HUES64 (cell line): ENCODE results near the gene CAMK1G.

Experiments used
- H3K27ac ChIP-seq: 2 replicates; pipeline ENCODE4 v1.7.0; 2013; ENCODE audit warnings: low read depth, low read length, inconsistent platforms
- H3K27me3 ChIP-seq: 2 replicates; pipeline ENCODE4 v1.6.1; 2013; ENCODE audit warnings: mild to moderate bottlenecking, low read length; ENCODE audit not compliant: insufficient read depth
- H3K36me3 ChIP-seq: 2 replicates; pipeline ENCODE4 v1.6.1; 2013; ENCODE audit warnings: mild to moderate bottlenecking, low read length; ENCODE audit not compliant: insufficient read depth
- H3K4me1 ChIP-seq: 2 replicates; pipeline ENCODE4 v1.6.1; 2013; ENCODE audit warnings: mild to moderate bottlenecking, low read length, moderate library complexity; ENCODE audit not compliant: insufficient read depth
- H3K4me3 ChIP-seq: 2 replicates; pipeline ENCODE4 v1.5.1; 2013; ENCODE audit warnings: mild to moderate bottlenecking, low read length, moderate library complexity
- H3K9ac ChIP-seq: 2 replicates; pipeline ENCODE4 v1.6.1; 2013; ENCODE audit warnings: mild to moderate bottlenecking, low read depth, low read length
- H3K9me3 ChIP-seq: 2 replicates; pipeline ENCODE4 v1.6.1; 2013; ENCODE audit warnings: low read depth, low read length; ENCODE audit not compliant: insufficient read depth
- WGBS: fragments of 150-250, 120-280 bp; methylation state at CpG from one replicate; pipeline ENCODE4 v1.1.7; 2013; ENCODE audit warnings: missing lambda C conversion rate; 5-methylcytosine and 5-hydroxymethylcytosine counted together

The CAMK1G gene

GRCh38 chr1:209629621-209630382 lies 46.3 kb downstream of the CAMK1G start:
- WGBS: 92% methylated on average over 11 of the region's 11 CpGs
- no peaks in the 10 kb centered on the region for H3K27me3 ChIP-seq
- 0 out of 2 replicates have a peak overlapping the region, but pooled peaks have one; percentile 13 for H3K27ac ChIP-seq

DNA sequence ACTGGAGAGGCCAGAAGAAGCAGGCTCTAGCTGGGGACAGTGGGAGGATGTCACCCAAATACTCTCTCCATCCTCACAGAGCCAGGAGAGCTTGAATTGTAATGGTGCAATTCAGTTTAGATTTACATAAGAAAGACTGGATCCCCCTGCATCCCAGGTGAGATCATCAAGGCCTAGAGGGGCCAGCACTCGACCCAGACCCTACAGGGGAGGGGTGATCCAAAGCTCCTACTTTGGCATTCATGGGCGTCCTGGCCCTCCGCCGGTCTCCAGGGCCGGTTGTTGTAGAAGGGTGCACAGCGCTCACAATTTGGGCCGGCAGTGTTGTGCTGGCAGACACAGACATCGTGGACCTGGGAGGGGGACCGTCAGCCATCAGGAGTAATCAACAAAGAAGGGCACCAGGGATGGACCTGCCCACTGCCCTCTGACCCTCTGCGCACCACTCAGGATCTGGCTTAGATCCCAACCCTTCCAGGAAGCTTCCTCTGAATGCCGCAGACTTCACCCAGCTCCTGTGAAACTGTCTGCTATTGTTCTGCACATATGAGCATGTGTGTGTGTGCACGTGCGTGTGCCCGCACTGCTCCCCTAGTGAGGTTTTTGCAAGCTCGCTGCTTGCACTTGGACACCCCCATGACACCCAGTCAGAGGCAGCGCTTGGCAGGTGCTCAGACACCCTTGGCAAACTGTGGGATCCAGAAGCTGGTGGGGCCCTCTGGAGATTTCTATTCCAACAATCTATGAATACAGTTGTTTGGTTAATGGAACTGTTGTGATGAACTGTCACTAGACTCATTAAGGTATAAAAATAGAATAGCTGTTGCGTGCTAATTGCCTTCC lies 47.1 kb downstream of the CAMK1G start:
- no peaks in the 10 kb centered on the region for H3K9me3 ChIP-seq
- H3K27ac ChIP-seq: 0 out of 2 replicates have a peak overlapping the region, but pooled peaks have one; percentile 13
- H3K9ac ChIP-seq: no peak overlapping the region
- 65% methylated on average over 17 of the region's 17 CpGs for WGBS
- no peaks in the 10 kb centered on the region for H3K27me3 ChIP-seq
- H3K36me3 ChIP-seq: no peaks in the 10 kb centered on the region
- H3K4me3 ChIP-seq: no peak overlapping the region
- peaks cover 15% of the 10 kb centered on the region for H3K4me1 ChIP-seq

More at GRCh38 chr1:209629621-209630382, 46.3 kb downstream of the CAMK1G start:
- Histone ChIP-seq H3K9ac (no peak overlapping the region), H3K4me1 (peaks cover 15% of the 10 kb centered on the region), H3K36me3 (no peaks in the 10 kb centered on the region), H3K9me3 (no peaks in the 10 kb centered on the region), H3K4me3 (no peak overlapping the region)

DNA sequence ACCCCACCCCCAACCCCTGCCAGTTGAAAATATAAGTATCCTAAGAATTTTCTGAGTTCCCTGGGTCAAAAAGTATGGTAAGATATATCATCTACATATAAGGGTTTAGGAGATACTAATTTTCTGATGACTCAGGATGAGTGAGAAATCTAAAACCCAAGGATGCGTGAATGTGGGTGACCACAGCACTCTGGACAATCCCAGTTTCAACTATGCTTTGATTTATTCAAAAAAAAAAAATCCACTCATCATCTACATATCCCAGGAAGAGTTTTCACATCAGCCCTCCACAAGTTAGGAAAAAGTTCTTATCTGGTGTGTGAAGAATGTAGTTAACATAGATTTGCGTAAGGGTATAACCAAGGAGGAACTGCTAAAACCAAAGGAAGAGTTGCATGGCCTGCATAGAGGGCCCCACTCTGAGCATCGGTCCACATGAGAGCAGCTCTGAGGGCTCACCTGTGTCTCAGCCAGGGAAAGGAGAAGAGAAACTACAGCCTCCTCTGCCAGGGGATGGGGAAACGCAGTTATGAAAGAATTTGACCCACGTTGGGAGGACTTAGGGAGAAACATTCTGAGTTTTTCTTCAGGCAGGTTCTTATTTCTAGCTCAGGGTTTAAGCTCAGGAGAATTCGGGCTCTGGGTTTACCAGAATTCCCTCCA lies 50.0 kb downstream of the CAMK1G start:
- H3K36me3 ChIP-seq: no peaks in the 10 kb centered on the region
- H3K27ac ChIP-seq: no peak overlapping the region
- no peaks in the 10 kb centered on the region for H3K9me3 ChIP-seq
- no peak overlapping the region for H3K9ac ChIP-seq
- H3K27me3 ChIP-seq: no peaks in the 10 kb centered on the region
- peaks cover 15% of the 10 kb centered on the region for H3K4me1 ChIP-seq
- no peak overlapping the region for H3K4me3 ChIP-seq
- WGBS: 90% methylated on average over 6 of the region's 6 CpGs

DNA sequence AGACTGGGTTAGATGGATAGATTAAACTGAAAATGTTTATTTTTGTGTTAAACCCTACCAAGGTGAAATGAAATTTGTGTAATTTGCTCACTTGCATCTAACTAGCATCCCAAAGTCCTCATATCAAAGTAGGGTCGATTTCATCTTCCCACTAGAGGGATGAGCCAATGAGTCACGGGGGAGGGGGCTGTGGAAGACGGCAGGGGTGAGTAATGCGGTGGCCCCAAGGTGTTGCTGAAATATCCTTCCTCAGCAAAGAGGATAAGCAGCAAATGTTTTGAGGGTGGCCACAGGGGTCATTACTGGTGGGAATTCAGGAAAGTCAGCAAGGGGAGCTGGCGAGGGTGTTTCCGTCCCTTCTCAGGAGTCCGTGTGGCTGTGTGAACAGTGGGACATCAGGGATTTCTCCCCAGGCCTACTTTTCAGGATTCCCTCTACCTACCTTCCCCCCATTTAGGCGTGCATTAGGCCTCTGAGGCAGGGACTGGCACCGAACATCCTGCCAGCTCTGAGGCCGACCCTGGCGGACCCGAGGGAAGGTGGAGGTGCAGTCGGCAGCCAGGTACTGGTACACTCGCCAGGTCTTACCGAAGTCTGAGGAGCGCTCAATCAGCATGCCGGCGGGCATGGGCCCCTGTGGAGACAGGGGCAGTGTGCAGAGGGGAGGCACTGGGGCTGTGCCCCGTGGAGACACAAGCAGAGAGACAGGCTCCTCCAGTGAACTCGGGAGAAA lies 50.7 kb downstream of the CAMK1G start:
- Histone ChIP-seq H3K27ac (no peak overlapping the region), H3K36me3 (no peaks in the 10 kb centered on the region), H3K27me3 (no peaks in the 10 kb centered on the region)

DNA sequence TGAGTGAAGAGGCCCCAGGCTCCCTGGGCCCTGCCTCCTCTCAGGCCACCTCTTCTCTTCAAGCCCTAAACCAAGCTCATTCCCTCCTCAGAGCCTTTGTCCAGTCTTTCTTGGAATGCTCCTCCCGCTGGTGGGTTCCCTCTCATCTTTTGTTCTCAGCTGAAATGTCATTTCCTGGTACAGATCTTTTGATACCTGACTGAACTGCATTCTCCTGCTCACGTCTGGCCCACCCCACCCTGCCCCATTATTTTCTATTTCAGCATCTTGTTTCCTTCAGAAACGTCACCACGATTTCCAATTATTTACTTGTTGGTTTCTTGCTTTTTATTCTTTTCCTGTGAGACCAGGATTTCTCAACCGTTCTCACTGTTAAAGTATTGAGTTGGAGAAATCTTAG lies 52.3 kb downstream of the CAMK1G start:
- Histone ChIP-seq H3K4me1 (peaks cover 3% of the 10 kb centered on the region), H3K4me3 (no peak overlapping the region), H3K9ac (no peak overlapping the region), H3K36me3 (no peaks in the 10 kb centered on the region), H3K9me3 (no peaks in the 10 kb centered on the region), H3K27me3 (no peaks in the 10 kb centered on the region), H3K27ac (no peak overlapping the region)
- 82% methylated on average over 5 of the region's 5 CpGs for WGBS

More for the DNA sequence above, 50.7 kb downstream of the CAMK1G start:
- peaks cover 15% of the 10 kb centered on the region for H3K4me1 ChIP-seq
- WGBS: 93% methylated on average over 20 of the region's 20 CpGs
- H3K9me3 ChIP-seq: no peaks in the 10 kb centered on the region
- H3K9ac ChIP-seq: no peak overlapping the region
- no peak overlapping the region for H3K4me3 ChIP-seq

DNA sequence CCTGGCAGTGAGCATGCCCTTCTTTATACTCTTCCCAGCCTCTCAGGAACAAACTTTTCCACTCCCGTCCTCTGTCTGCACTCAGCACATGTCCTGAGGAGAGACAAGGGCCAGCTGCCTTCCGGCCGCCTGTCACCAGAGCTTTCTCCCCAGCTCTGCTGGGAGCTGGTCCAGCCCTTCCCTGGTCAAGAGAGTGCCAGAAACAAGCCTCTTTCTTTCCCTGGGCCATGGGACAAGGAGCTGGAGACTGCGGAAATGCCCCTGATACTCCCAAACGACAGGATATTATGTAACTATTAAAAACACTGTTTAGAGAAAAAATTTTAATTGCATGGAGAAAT lies 58.3 kb downstream of the CAMK1G start:
- Histone ChIP-seq H3K4me3 (no peak overlapping the region), H3K36me3 (no peaks in the 10 kb centered on the region), H3K9me3 (no peaks in the 10 kb centered on the region), H3K27me3 (no peaks in the 10 kb centered on the region), H3K4me1 (no peaks in the 10 kb centered on the region), H3K27ac (no peak overlapping the region), H3K9ac (no peak overlapping the region)
- 82% methylated on average over 3 of the region's 5 CpGs for WGBS

GRCh38 chr1:209642816-209643215 lies 59.3 kb downstream of the CAMK1G start:
- 60% methylated on average over 3 of the region's 3 CpGs for WGBS
- Histone ChIP-seq H3K27ac (no peak overlapping the region), H3K4me3 (no peak overlapping the region), H3K9me3 (no peaks in the 10 kb centered on the region), H3K27me3 (no peaks in the 10 kb centered on the region), H3K4me1 (no peaks in the 10 kb centered on the region), H3K9ac (no peak overlapping the region), H3K36me3 (no peaks in the 10 kb centered on the region)

DNA sequence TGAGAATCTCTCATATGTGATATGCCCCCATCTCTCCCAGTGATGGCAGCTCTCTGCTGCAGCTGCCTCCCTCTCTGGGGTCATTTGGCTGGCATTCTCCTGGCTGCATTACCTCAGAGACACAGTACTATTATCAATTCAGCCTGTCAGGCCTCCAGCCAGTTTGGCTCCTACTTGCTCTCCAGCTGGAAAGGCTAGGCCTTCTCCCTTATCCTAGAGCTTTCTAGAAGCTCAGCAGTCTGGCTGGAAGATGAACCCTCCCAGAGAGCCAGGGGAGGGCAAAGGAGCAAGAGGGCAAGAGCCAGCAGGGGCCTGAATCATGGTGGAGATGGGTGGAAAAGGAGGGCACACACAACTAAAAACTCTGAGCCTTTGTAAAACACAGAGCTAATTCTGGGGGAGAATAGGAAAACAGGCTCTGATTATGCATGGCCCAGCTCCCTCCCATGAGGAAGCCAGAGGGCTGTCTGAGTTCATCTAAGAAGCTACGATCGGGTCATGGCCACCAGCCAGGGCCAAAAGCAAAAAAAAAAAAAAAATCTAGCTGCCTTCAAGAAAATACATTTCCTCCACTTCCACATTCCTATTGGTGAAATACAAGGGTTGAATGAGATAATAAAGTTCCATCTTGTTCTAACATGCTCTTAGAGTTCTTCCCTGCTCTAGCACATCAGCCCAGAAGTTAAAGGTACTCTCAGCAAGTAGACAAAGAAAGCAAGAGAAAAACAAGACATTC lies 59.9 kb downstream of the CAMK1G start:
- no peak overlapping the region for H3K9ac ChIP-seq
- no peaks in the 10 kb centered on the region for H3K27me3 ChIP-seq
- no peaks in the 10 kb centered on the region for H3K9me3 ChIP-seq
- WGBS: 89% methylated on average over 2 of the region's 2 CpGs
- no peaks in the 10 kb centered on the region for H3K36me3 ChIP-seq
- no peaks in the 10 kb centered on the region for H3K4me1 ChIP-seq
- H3K27ac ChIP-seq: no peak overlapping the region
- H3K4me3 ChIP-seq: no peak overlapping the region

GRCh38 chr1:209645574-209646452 lies 62.3 kb downstream of the CAMK1G start:
- no peak overlapping the region for H3K9ac ChIP-seq
- WGBS: 94% methylated on average over 15 of the region's 16 CpGs
- H3K36me3 ChIP-seq: no peaks in the 10 kb centered on the region
- no peaks in the 10 kb centered on the region for H3K9me3 ChIP-seq
- no peaks in the 10 kb centered on the region; the same call in 1 of the 2 replicates for H3K4me1 ChIP-seq
- H3K27ac ChIP-seq: no peak overlapping the region
- H3K27me3 ChIP-seq: no peaks in the 10 kb centered on the region
- no peak overlapping the region for H3K4me3 ChIP-seq
